ENCODE measurements around the gene MYOD1.

MYOD1 gene

DNA sequence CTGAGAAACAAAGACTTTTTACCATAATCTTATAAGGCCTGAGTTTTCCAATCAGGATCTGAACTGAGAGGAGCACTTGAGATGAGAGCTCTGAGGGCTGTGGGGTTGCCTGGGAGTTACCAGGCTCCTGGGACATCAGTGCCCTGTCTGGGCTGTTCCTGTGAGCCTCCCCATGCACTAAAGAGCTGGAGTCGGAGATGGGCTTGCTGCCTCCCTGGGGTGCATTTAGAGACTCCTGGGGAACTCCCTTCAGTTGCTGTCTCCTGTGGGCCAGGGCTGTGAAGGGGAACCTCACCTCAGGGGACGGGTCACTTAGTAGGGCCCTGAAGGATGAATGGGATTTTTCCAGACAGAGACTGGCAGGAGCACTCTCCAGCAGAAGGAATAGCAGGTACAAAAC is 48.5 kb downstream of the MYOD1 start:
- no peak overlapping the region for H3K27ac ChIP-seq (replicated peaks)
- TF ChIP-seq GABPA (IDR thresholded peaks at IDR 0.05; ENCODE audit: low read depth) (no peak), POLR2AphosphoS5 (IDR thresholded peaks at IDR 0.05; ENCODE audit: low read depth) (no peak), SPI1 (IDR thresholded peaks at IDR 0.05; ENCODE audit: borderline replicate concordance, low read depth) (no peak)
- TF ChIP-seq, protein P1, sequence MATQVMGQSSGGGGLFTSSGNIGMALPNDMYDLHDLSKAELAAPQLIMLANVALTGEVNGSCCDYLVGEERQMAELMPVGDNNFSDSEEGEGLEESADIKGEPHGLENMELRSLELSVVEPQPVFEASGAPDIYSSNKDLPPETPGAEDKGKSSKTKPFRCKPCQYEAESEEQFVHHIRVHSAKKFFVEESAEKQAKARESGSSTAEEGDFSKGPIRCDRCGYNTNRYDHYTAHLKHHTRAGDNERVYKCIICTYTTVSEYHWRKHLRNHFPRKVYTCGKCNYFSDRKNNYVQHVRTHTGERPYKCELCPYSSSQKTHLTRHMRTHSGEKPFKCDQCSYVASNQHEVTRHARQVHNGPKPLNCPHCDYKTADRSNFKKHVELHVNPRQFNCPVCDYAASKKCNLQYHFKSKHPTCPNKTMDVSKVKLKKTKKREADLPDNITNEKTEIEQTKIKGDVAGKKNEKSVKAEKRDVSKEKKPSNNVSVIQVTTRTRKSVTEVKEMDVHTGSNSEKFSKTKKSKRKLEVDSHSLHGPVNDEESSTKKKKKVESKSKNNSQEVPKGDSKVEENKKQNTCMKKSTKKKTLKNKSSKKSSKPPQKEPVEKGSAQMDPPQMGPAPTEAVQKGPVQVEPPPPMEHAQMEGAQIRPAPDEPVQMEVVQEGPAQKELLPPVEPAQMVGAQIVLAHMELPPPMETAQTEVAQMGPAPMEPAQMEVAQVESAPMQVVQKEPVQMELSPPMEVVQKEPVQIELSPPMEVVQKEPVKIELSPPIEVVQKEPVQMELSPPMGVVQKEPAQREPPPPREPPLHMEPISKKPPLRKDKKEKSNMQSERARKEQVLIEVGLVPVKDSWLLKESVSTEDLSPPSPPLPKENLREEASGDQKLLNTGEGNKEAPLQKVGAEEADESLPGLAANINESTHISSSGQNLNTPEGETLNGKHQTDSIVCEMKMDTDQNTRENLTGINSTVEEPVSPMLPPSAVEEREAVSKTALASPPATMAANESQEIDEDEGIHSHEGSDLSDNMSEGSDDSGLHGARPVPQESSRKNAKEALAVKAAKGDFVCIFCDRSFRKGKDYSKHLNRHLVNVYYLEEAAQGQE (IDR thresholded peaks at IDR 0.05; ENCODE audit: insufficient replicate concordance, low read depth) = no peak
- TF ChIP-seq, protein P2, sequence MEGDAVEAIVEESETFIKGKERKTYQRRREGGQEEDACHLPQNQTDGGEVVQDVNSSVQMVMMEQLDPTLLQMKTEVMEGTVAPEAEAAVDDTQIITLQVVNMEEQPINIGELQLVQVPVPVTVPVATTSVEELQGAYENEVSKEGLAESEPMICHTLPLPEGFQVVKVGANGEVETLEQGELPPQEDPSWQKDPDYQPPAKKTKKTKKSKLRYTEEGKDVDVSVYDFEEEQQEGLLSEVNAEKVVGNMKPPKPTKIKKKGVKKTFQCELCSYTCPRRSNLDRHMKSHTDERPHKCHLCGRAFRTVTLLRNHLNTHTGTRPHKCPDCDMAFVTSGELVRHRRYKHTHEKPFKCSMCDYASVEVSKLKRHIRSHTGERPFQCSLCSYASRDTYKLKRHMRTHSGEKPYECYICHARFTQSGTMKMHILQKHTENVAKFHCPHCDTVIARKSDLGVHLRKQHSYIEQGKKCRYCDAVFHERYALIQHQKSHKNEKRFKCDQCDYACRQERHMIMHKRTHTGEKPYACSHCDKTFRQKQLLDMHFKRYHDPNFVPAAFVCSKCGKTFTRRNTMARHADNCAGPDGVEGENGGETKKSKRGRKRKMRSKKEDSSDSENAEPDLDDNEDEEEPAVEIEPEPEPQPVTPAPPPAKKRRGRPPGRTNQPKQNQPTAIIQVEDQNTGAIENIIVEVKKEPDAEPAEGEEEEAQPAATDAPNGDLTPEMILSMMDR (IDR thresholded peaks at IDR 0.05; ENCODE audit: insufficient read depth, low read length) = no peak
- no peak overlapping the region for H3K4me3 ChIP-seq (replicated peaks; ENCODE audit: insufficient read depth, low read length)
- DNase-seq (ENCODE audit: low read depth in 1 of 2, low spot score in 1 of 2) = no peak
- H3K27me3 ChIP-seq (ENCODE audit: insufficient read depth, poor library complexity, severe bottlenecking) = no peaks in the 10 kb centered on the region

DNA sequence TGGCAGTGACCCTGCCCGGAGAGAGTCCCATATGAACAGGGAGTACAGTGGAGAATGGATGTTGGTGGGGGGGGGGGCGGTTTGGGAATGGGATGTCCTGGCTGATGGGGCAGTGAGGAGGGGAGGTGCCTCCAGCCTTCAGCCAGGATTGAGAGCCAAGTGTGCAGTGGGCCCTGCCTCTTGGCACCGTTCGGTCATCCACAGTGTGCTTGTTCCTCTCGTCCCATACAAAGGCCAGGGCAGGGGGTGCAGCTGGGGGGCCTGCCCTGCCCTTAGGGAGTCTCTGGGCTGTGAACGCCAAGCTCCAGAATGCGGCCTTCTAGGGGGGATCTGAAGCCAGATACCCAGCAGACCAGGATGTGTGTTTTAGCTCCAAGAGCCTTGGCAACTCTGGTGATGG is 49.2 kb downstream of the MYOD1 start:
- Histone ChIP-seq H3K4me3 (replicated peaks; ENCODE audit: insufficient read depth, low read length) (no peak overlapping the region), H3K27me3 (ENCODE audit: insufficient read depth, poor library complexity, severe bottlenecking) (no peaks in the 10 kb centered on the region), H3K27ac (replicated peaks) (no peak overlapping the region)
- TF ChIP-seq, protein P1 (IDR thresholded peaks at IDR 0.05; ENCODE audit: insufficient replicate concordance, low read depth) = no peak
- TF ChIP-seq, protein P2 (IDR thresholded peaks at IDR 0.05; ENCODE audit: insufficient read depth, low read length) = no peak
- TF ChIP-seq SPI1 (IDR thresholded peaks at IDR 0.05; ENCODE audit: borderline replicate concordance, low read depth) (no peak), GABPA (IDR thresholded peaks at IDR 0.05; ENCODE audit: low read depth) (no peak), POLR2AphosphoS5 (IDR thresholded peaks at IDR 0.05; ENCODE audit: low read depth) (no peak)
- DNase-seq (ENCODE audit: low read depth in 1 of 2, low spot score in 1 of 2) = no peak

DNA sequence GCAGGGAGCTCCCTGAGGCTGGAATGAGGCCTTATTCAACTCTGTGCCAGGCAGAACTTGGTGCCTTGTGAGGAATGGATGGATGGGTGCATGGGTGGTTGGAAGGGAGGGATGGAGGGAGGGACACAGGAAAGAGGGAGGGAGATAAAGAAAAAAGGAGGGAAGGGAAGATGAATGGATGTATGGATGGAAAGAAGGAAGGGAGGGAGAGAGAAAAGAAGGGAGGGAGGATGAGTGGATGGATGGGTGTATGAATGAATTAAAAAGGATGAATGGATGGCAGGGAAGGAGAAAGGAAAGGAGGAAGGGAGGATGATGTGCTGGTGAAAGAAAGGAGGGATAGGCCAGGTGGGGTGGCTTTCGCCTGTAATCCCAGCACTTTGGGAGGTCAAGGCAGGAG is 49.8 kb downstream of the MYOD1 start:
- no peak overlapping the region for H3K27ac ChIP-seq (replicated peaks)
- TF ChIP-seq GABPA (IDR thresholded peaks at IDR 0.05; ENCODE audit: low read depth) = no peak
- TF ChIP-seq POLR2AphosphoS5 (IDR thresholded peaks at IDR 0.05; ENCODE audit: low read depth) = no peak
- no peak for TF ChIP-seq SPI1 (IDR thresholded peaks at IDR 0.05; ENCODE audit: borderline replicate concordance, low read depth)
- TF ChIP-seq, protein P2 (IDR thresholded peaks at IDR 0.05; ENCODE audit: insufficient read depth, low read length) = no peak
- TF ChIP-seq, protein P1 (IDR thresholded peaks at IDR 0.05; ENCODE audit: insufficient replicate concordance, low read depth) = no peak
- no peaks in the 10 kb centered on the region for H3K27me3 ChIP-seq (ENCODE audit: insufficient read depth, poor library complexity, severe bottlenecking)
- H3K4me3 ChIP-seq (replicated peaks; ENCODE audit: insufficient read depth, low read length) = no peak overlapping the region
- no peak for DNase-seq (ENCODE audit: low read depth in 1 of 2, low spot score in 1 of 2)
